ENCODE results near the gene RALGPS1.

Gene RALGPS1

DNA sequence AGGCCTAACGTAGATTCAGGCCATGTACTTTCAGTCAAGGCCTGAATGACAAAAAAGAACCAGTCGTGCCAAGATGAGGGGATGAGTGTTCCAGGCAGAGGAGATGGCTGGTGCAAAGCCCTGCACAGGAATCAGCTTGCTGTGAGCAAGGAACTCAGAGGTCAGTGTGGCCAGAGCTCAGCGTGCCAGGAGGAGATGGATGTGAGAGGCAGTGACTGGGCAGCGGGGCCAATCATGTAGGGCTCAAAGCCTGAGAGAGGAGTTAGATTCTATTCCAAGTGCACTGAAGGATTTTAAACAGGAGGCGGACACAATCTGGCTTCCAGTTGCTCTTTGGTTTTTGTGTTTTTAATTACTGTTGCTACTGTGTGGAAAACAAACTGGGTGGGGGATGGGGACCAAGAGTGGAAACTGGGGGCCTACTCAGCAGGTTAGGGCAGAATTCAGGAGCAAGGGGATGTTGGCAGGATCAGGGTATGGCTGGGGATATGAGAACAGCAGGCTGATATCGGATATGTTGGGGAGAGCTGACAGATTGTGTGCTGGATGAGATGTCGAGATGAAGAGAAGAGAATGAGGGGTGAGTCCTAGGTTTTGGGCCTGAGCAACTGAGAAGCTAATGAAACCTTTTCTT, 143.5 kb downstream of the RALGPS1 start:
- DNase-seq: no peak

DNA sequence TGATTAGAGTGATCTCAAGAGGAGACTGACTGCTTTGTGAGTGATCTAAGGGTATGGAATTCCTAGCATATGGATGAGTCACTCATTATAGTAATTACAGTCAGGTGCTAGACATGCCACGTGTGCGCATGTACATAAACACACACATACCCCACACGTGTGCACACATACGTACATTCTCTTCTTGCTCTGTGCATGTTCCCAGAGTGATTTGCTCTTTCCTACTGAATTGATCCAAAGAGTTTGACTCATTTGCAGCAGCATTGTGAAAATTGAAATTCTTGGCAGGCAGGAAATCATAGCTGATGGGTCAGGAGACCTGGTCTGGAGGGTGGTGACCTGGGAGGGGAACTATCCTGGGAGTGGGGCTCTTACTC, 144.1 kb downstream of the RALGPS1 start:
- DNase-seq: no peak

DNA sequence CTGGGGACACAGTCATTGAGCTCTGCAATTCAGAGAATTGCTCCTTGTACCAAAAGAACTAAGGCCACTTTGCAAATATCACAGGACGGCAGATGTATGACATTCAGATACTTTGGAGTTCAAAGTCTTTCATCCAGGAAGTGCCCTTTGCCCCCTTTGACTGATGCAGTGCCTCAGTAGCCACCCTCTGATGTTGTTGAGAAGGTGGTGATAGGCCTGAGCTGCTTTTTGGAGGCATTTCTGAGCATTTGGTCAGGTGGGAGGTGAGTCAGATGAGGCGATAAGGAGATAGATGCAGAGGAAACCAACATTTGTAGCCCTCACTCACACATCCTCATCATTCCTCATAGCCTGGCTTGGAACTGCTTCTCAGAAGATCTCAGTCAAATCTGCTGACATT, 144.4 kb downstream of the RALGPS1 start:
- no peak for DNase-seq

DNA sequence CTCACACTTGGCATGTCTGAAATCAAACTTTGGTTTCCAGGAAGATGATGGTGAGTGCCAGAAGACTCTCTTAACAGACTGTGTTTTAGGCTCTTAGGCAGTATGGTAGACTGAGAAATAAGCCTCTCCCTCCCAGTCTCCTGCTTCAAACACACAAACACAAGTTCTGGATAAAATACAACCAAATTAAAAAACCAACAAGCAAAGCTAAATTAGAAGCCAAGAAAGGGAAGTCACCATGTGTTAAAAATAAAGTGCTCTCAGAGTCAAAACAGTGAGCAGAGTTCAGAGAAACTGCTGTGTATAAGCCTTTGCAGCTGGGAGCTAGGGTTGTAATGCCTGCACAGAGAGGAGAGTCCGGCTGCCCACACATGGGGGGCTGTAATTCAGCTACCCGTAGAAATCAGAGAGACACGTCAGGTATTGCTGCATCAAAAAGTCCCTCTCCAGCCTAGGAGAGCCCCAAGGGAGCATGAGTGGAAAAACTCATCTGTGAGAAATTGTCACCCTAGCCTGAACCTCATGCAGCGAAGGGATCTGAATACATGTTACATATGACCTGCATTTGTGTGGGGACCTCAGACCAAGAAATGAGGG, 145.3 kb downstream of the RALGPS1 start:
- no peak for DNase-seq

DNA sequence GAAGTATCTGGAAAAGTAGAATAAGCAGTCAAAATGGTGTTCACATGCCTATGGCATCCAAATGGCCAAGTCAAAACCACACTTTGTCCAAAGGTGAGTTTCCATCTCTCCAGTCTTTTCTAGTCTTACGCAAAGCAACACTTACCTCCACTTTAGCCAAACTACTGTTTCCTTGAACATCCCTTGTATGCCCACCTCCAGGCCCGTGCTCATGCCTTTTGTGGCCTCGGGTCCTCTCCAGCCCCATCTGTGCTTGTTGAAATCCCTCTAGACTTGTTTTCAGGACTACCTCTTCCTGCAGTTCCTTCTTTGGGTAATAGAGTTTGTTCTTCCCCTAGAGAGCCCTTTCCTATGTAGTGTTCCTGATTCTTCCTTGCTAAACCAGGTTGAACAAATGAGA, 146.8 kb downstream of the RALGPS1 start:
- DNase-seq: no peak

DNA sequence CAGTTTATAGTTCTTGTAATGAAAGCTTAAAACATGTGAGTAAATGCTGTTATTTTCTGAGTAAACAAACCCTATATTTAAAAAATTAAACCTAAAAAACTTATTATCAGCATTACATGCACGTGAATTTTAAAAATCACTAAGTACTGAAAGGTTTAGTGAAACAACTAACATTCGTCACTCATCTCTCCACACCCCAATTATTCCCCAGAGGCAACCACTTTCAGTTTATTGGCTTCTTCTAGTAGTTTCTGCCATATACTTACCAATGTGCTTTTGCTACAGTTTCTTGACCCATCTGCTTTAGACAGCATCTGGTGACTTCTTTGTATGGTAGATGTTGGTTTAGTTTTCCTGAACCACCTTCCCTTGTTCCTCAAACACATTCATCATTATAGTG, 149.8 kb downstream of the RALGPS1 start:
- DNase-seq: no peak

DNA sequence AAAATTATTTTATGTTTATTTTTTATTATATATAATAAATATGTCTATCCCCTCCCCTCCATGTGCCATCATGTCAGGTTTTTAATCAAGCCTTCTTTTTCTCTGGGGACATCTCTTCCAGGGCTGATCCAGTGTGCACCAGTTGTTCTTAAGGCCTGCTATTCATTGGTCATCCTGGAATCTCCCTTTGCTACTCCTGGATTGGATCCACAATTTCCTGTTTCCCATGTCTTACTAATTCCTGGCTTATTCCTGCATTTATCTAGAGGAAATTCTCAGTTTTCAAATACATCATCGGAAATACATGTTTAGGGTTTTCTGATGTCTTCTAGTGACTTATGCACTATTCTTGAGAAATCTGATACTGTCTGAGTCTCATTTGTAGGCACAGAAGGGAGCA, 151.0 kb downstream of the RALGPS1 start:
- DNase-seq: no peak

DNA sequence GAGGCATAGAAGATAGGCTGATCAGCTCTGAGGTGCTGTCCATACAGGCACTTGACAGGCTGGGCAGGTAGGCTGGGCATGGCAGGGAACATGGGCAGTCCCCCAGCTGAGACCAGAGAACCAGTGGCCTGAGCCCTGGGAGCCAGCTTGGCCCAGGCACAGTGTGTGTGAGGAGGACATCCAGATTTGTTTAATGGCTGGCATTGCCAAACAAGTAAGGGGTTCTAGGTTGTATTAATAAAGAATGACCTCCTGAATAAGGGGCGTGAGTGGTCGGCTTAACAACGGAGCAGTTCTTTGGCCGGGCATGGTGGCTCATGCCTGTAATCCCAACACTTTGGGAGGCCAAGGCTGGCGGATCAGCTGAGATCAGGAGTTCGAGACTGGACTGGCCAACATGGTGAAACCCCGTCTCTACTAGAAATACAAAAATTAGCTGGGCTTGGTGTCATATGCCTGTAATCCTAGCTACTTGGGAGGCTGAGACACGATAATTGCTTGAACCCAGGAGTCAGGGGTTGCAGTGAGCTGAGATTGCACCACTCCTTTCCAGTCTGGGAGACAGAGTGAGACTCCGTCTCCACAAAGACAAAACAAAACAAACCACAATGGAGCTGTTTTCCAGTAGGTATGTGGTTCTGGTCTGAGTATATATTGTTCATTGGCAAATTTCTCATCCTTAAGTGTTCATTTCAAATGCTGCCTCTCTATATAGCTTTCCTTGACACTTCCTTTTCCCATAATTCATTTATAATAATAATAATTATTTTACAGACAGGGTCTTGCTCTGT, 151.7 kb downstream of the RALGPS1 start:
- no peak for DNase-seq

DNA sequence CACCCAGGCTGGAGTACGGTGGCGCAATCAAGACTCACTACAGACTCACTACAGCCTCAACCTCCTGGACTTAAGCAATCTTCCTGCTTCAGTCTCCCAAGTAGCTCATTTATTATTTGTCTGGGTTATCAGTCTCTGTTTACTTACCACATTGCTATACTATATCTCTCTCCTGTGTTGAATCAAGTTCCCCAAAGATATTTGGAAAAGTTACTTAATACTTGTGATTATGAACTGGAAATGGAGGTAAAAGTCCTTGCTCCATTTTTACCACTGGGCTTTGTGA, 152.2 kb downstream of the RALGPS1 start:
- no peak for DNase-seq

DNA sequence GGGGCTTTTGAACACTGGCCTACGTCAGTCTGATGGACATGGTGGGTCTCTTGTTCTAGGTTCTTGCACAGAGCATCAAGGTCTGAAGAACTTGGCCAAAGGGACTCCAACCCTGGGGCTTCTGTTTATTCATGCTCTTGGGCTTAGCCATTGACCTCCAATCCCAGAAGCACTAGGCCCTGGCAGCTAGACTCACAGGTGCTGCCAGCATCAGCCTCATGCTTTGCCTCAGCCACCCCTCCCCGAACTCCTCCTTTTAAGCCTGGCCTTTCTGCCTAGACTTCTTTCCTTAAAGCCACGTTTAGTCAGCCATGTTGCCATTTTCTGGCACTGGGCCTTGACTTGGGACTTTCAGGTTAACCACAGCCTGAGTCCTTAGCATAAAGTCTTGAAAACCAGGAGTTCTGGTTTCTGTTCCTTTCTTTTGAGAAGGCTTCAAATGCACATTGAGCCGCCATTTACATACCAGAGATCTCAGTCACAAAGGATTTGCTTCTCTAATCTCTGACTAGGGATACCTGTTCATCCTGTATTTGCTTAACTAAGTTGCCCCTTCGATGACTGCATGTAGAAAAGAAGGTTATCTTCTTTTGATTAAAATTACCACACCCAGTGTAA, 153.1 kb downstream of the RALGPS1 start:
- DNase-seq: no peak

DNA sequence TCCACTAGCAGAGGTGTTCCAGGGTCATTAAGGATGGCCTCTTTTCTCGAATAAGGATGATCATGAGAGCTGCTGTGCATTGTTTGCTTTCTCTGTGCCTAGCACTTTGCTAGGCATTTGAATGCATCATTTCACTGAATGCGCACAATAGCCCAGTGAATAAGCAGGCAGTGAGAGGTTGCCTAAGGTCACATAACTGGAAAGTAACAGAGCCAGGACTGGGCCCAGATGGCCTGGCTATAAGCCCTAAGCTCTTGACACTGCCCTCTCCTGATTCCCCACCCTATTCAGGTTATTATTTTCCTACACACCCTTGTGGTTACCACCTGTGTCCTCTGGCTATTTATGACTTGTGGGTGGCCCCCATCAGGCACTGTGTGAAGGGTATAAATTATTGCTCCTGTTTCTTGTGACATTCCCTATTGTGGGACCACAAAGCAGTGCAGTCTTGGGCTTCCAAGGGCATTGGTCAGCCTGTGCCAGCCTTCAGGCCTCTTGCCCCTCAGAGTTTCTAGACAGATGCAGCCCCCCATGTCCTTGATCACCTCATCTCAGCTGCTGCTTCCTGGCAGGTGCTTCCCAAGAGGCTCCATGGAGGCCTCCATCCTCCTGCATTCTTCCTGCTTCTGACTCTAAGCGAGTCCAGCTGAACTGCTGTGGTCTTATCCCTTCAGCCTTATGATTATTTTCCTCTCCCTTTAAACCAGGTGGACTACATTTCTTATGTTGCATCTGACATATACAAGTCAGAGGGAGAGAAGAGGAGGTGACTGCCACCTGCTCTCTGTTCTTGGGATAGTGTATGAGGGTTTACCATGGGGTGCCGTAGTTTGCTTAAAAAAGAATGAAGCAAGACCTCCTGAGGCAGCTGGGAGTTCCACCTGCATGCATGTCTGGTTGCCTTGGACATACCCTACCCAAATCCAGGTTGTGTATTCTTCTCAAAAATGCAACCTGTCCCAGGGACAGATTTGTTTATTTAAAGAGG, 160.3 kb downstream of the RALGPS1 start:
- no peak for DNase-seq

DNA sequence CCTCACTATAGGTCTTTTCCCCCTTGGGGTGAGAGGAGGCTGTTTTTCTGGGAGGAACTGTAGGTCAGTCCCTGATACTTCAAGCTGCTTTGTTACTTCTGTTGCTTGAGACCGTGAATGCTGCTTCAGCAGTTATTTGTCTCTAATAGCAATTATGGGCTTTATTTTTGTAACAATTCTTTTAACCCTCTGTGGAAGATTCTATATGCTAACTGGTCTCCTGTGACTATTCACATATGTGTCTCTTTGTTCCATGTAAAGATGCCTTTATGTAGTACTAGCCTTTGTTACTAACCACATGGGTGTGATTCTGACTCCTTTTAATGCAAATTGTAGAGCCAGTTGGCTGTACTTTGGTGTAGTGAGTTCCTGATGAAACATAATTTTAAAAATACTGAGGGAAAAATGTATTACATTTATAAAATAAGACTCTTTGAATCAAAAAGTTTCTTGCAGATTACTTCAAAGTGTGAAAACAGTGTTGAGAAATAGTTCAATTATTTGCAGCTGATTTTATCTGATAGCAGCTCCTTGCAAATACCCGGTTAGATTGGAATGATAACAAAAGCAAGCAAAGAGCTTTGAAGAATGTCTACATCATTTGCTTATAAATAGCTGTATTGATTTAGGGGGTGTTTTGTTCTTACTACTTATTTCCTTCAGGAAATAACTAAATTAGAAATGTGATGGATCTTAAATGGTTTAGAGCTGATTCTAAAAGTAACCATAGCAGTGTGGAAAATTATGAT, 161.2 kb downstream of the RALGPS1 start:
- no peak for DNase-seq

DNA sequence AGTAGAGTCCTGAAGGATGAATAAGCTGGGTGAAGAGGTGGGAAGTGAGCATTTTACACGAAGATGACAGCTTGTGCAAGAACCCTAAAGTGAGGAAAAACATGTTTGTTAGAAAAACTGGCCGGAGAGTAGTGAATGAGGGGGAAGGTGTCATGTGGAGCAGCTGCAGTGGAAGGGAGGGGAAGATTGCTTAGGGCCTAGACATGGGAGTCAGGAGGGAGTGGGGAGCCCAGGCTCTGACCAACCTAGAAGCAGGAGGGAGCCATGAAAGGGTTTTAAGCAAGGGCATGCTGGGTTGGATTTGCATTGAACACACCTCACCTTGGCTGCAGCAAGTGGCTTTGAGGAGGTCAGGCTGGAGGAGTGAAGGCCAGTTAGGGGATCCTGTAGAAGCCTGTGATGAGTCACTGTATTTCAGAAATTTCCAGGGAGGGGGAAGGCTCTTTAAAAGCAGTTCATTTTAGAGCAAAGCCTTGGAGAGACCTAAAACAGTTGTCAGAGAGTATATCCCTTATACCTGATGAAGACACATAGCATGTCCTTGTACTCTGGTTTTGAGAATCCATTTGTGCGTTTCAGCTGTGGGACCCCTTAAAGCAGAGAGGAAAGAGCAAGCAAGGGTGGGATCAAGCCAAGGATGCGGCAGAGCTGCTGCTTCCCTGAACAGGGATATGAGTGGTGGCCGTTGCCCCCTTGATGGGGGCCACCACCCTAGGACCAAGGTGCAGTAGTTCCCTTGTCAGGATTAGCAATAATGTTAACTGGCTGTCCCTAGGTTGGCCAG, 162.5 kb downstream of the RALGPS1 start:
- DNase-seq: no peak

DNA sequence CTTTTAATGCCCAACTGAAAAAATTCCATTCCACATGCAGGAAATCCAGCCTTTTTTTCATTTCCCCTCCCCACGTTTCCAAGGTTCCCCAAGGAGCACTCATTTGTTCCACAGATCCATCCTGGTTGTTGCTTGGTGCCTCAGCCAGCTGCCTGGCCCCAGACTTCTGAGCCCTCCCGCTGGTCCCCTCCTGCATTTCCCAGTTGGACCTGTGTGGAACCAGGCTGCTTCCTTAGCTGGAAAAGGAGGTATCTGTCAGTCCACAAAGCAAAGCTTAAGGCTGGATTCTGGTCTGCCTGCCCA, 163.0 kb downstream of the RALGPS1 start:
- no peak for DNase-seq

DNA sequence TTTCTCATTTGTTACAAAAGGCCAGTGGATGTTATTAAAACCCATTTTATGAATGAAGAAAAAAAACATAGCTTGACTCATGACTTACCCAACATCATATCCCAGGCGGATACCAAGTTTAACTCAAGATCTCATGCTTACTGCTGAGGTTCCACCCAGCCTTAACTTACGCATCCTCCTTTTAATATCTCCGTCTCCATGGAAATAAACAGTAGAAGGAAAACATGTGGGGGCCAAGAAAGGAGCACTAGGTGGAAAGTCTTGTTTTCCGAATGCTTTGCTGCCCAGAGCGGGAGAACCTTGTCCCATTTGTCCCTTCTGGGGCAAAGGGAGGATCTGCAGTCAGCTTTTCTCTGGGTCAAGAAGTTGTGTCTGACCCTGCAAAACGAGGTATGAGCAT, 163.8 kb downstream of the RALGPS1 start:
- DNase-seq: no peak

DNA sequence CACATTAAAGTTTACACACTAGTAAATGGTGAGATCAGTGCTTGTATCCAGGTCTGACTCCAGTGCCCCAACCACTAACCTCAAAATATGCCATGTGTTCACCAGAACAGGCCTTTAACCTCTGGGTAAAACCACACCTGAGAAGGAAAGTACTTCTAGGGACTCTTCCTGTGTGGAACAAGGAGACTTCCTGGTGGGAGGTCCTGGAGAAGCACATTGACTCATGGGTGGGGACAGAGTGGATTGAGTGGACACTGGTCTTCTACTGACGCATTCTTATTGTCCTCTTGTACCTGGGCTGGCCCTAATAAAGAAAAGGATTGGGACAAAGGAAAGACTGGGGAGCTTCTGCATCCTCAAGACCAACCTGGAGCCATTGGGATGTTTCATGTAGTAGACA, 164.4 kb downstream of the RALGPS1 start:
- DNase-seq: no peak

DNA sequence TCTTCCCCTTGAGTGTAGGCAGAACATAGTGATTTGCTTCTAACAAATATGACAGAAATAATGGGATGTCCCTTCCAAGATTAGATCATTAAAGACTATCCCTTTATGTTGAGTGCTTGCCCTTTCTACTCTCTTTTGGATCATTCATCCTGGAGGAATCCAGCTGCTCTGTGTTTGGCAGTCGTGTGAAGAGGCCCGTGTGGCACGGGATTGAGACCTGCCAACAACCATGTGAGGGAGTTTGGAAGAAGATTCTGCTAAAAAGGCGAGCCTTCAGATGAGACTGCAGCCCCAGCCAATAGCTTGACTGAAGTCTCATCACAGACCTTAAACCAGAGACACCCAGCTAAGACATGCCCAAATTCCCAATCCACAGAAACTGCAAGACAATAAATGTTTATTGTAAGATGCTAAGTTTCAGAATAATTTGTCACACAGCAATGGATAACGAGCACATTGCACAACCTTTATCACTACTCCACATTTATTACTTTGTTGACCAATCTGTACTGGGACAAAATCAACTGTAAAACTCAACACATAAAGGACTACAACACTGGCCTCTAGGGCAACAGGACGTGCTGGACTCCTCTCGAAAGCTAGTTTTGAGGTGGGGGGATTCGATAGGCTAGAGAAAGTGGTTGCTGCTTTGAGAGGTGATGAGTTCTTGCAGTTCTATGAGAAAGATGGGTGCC, 165.0 kb downstream of the RALGPS1 start:
- no peak for DNase-seq

DNA sequence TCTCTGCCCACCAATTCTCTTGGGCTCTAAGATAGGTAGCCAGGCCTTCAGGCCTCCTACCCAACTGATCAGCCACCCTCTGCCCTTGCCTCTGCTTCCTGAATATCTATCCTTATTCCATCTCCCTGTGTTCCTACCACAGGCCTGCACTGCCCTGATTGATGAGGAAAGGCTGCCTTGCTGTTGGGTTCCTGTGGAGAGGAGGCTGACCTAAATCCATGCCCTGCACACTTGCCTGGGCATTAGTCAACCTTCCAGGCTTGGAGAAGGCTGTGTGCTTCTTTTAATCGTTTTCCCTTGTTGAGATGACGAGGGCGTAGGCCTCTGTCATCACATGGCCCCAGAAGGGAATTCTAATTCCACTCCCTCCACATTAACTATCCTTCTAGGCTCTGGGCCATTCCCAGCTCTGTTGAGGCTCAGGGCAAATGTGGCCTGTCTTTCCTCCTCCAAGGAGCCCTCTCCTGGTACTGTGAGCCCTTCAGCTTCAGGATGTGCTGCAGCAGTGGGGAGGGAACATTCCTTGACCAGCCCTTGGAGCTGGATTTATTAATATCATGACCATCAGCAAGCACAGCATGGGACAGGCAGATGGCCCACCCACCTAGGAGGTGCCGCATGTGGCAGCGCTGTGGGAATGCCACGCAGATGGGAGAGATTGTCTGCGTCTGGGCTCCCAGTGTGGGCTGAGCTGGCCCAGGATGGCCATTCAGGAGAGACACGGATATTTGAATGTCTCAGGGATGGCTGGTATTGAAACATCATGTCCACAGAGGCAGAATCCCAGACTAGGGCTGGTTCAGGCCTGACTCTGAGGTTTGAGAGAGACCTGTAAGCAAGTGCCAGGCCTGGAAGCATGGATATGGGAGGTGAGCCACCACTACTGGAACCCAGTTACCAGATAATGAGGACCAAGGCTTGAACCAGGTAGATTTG, 166.9 kb downstream of the RALGPS1 start:
- no peak for DNase-seq

DNA sequence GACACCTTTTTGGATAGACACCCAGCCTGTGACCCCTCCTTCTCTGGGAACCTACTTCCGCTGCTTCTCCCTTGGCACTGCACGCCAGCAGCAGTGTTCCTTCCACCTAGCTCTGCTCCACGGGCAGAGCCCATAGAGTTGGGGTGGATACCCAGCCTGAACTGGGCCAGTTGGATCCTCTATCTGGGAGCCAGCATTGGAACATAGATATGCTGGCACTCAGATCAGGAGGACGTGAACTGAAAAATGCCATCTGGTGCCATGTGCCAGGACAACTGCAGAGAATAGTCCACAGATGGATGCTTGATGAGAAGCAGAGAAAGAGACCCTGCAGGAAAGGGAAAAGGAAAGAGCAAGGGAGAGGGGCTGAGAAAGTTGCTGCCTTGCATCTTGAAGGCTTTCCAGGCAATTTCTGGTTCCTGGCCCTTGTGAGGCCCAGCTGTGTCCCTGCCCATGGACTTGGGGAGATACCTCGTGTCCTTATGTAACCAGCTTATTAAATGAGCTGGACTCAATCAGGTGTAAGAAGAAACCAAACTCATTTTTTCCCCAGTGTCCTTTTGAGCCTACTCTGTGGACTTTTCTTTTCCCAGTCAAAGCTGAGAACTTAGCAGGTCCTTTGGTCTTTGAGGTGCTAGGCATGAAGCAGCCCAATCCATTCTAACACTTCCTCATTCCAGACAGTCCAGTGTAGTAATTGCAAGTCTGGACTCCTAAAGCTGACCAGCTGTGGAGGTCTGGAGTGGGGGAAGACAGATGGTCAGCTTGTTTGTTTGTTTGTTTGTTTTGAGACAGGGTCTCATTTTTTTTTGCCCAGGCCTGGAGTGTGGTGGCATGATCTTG, 168.8 kb downstream of the RALGPS1 start:
- DNase-seq: no peak

All from activated T-cell treated with anti-CD3 and anti-CD28 coated beads, Interleukin-2, amount 50 U/mL, for 1 hour (primary cell).